Measurements from ENCODE around the gene SUGCT. TPM values are rescaled to one million over a fixed set of nuclear protein-coding genes. Genes with fewer than 3 reads are reported as not detected.

SUGCT gene
- total RNA-seq, 1 experiment from 2014 or later, result 5.4 TPM

- no peak overlapping the region for H3K9ac ChIP-seq (ENCODE audit: extremely low read depth, insufficient read length, low read length)
- Mint-ChIP-seq H3K27ac (no peak overlapping the region), H3K9me3 (no peaks in the 10 kb centered on the region), H3K4me3 (no peak overlapping the region), H3K4me1 (peaks cover 9 to 15% of the 10 kb centered on the region in 2 experiments), H3K36me3 (ENCODE audit: insufficient read depth in 1 of 3, low read depth in 3 of 3) (no peaks in the 10 kb centered on the region), H3K27me3 (ENCODE audit: low read depth) (no peaks in the 10 kb centered on the region)
- no peak overlapping the region for H3K27ac ChIP-seq (ENCODE audit: insufficient read length, low read depth, low read length)
- no peak overlapping the region for H4K8ac ChIP-seq (replicated peaks; ENCODE audit: insufficient read length, low read depth, low read length)
- no peaks in the 10 kb centered on the region for H3K23me2 ChIP-seq (ENCODE audit: insufficient read length, low read depth, low read length, poor library complexity, severe bottlenecking)
- H2BK12ac ChIP-seq (ENCODE audit: insufficient read length, low read depth, low read length), result no peak overlapping the region
- no peak overlapping the region for H3T11ph ChIP-seq (ENCODE audit: low read length)
- no peak overlapping the region for H3K23ac ChIP-seq (ENCODE audit: insufficient read length, low read depth, low read length)
- no peak overlapping the region for H2BK15ac ChIP-seq (ENCODE audit: low read depth, low read length)
- no peaks in the 10 kb centered on the region; the same call in 1 of the 2 replicates for H3K4me1 ChIP-seq (ENCODE audit: insufficient read depth, low read length)
- H3K56ac ChIP-seq (ENCODE audit: insufficient read length, low read depth, low read length), result no peak overlapping the region
- TF ChIP-seq CTCF (conservative IDR thresholded peaks at IDR 0.05), result no peak
- H2BK5ac ChIP-seq (ENCODE audit: insufficient read length, low read length), result no peak overlapping the region
- WGBS (ENCODE audit: extremely low coverage, insufficient read length, low lambda C conversion rate), result no CpG with 5 or more reads among the region's 3 CpGs
- no peak overlapping the region for H4K5ac ChIP-seq (ENCODE audit: insufficient read length, low read depth, low read length)
- no peaks in the 10 kb centered on the region for H3K27me3 ChIP-seq (ENCODE audit: insufficient read depth, low read length)
- no peak overlapping the region for H3K14ac ChIP-seq (ENCODE audit: insufficient read depth, low read length)
- no peaks in the 10 kb centered on the region for H3K79me1 ChIP-seq (ENCODE audit: insufficient read depth, low read depth, low read length, poor library complexity, severe bottlenecking)
- H3K79me2 ChIP-seq (ENCODE audit: insufficient read depth, low read length), result no peaks in the 10 kb centered on the region
- H3K4ac ChIP-seq (ENCODE audit: low read depth, low read length), result no peak overlapping the region
- no peak overlapping the region for H4K91ac ChIP-seq (ENCODE audit: insufficient read length, low read depth, low read length)
- no peaks in the 10 kb centered on the region for H3K9me3 ChIP-seq (ENCODE audit: control insufficient read depth, low read depth, low read length)
- H2AK5ac ChIP-seq (ENCODE audit: insufficient read length, low read length), result no peak overlapping the region
- no peak overlapping the region for H2AFZ ChIP-seq (ENCODE audit: low read length)
- H2BK120ac ChIP-seq (ENCODE audit: low read depth, low read length, poor library complexity, severe bottlenecking), result no peak overlapping the region
- H3K18ac ChIP-seq (ENCODE audit: insufficient read length, low read depth, low read length), result no peak overlapping the region
- DNase-seq, result no peak
- no peaks in the 10 kb centered on the region for H4K20me1 ChIP-seq (ENCODE audit: control insufficient read depth, insufficient read depth, insufficient read length)
- no peak overlapping the region for H2BK20ac ChIP-seq (ENCODE audit: low read depth, low read length, poor library complexity, severe bottlenecking)
- no peak overlapping the region for H3K4me2 ChIP-seq (ENCODE audit: insufficient read depth, insufficient read length, low read length)
Measured at GRCh38 chr7:40765639-40766038, 630.8 kb downstream of the SUGCT start.
